COLO829 (cell line): Measurements from ENCODE around the gene SCMH1.
"Not testable (repeated sequence)": the region's sequence is repeated elsewhere in the genome, so short reads cannot be mapped to it uniquely, and the experiment has no call there.

ENCODE experiments used
- DNase-seq: peaks from one replicate; pipeline ENCODE4 v3.0.0; 2012; ENCODE audit warnings: low spot score

The SCMH1 gene

DNA sequence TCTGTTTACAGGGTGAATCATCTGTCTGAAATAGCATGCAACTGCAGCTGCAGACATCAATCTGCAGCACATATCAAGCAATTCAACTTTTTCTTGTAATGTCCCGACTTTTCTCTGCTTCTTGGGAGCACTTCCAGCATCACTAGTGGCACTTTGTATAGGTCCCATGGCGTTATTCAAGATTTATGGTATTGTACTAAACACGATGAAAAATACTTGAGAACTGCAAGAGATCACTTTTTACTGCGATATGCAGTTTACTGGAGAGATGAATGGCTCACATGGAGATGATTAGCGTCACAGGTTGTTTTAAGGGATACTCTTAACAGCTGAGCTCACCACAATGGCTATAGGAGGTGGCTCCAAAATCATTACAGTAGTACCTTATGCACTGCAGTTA, 7.2 kb upstream of the SCMH1 start:
- DNase-seq: no peak

DNA sequence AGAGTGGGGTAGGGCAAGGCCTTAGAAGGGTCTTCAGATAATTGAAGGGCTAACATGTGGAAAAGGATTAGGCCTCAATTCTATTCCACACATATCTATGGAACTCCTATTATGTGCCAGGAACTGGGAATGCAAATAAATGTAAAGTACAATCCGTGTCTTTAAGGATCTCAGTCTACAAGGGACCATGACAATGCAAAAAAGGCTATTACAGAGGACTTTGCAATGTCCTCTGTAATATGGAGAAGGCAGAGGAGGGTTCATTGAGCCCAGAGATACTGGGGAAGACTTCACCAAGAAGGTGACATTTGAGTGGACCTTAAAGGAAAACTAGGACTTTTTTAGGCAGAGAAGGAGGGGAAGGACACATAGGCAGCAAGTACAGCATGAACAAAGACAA, 4.5 kb upstream of the SCMH1 start:
- no peak for DNase-seq

DNA sequence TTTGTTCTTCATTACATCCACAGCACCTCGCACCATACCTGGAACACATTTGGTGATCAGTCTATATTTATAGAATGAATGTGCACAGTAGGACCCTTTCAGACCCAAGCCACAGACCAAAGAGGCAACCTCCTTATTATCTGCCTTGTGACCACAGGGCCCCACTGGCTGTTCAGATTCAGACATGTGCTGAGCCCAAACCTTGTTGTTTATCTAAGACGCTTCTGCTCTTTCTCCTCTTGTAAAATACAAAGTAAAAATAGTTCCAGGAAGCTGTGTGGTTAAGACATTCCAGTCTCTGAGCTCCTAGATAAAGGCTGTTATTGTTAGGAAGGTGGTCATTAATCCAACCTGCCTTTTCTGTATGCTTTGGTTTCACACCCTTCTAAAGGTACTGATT, 3.6 kb upstream of the SCMH1 start:
- no peak for DNase-seq

DNA sequence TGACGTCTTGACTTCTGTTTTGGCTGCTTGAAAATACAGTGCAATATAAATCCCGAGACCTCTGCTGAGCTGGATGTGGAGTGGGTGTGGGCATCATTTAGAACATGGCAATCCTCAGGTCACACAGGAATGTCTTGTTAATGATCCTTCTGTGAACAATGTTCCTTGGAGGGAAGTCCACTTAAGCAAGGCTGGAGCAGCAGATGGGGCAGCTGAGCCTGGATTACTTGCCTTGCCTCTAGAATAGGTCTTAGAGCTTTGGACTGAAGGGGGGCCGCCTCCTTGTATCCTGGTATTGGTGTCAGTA, 926 bp upstream of the SCMH1 start:
- DNase-seq: no peak

DNA sequence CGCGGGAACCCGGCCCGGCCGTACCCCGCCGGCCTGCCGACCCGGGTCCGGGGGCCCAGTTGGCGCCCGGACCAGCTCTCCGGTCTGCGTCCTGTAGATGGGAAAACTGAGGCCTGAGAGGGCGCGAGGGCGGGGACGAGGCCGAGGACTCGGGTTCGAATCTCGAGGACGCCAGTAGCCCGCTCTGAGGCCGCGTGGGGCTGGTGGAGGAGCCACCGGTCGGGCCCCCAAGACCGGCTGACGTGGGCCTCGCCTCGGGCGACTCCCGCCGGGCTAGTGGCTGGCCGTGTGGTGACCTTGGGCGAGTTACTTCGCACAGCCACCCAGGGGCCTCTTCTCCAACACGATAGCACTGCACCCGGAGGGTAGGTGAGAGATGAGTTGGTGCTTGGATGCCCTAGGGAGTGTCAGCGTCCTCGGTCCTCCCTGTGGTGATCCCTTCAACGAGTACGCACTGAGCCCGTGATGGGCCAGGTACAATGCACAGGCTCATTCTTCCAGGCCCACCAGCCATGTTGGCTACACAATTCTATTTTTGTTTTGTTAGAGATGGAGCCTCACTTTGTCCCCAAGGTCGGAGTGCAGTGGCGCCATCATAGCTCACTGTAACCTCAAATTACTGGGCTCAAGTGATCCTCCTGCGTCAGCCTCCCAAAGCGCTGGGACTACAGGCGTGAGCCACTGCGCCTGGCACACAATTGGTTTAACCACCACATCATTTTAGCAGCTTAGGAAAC, 404 bp upstream of the SCMH1 start:
- no peak for DNase-seq

DNA sequence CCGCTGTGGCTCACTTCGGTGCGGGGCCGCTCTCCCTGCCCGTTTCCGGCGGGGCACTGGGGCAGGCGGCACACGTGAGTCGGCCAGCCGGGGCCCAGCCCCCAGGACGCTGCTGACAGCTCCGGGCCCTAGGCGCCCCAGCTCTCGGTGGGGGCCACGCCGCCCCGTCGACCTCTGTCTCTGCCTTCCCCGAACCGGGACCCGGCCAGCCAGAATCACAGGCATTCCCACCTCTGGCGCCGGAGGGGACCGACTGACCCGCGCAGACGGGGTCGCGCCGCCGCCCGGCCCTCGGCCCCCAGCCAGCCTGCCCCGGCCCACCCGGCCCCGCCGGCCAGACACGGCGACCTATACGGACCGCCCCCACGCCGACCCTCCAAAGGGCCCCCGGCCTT, 755 bp downstream of the SCMH1 start:
- no peak for DNase-seq

DNA sequence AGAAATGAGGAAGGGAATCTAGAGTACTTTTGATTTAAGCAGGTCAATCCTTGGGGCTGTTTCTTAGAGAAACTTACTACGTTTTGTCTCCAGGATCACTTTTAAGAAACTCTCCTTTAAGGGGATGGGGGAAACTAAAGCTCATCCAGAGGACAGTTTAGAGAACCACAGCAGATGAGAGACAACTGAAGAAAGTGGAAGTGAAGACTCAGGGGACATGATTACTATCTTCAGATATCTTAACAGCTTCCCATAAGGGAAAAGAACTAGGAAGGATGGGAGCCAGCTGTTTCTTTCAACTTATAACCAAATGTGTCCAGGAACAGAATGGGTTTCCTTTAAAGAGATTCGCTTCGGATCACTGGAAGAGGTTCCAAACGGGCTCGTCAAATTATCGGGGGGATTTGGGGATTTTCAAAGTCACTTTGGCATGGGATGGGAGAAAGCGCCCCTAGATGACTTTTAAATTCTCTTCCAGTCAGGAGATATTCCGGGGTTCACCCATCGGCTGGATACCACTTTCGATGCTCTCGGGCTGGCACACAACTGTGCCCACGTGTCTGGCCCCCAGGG, 1.2 kb downstream of the SCMH1 start:
- no peak for DNase-seq

DNA sequence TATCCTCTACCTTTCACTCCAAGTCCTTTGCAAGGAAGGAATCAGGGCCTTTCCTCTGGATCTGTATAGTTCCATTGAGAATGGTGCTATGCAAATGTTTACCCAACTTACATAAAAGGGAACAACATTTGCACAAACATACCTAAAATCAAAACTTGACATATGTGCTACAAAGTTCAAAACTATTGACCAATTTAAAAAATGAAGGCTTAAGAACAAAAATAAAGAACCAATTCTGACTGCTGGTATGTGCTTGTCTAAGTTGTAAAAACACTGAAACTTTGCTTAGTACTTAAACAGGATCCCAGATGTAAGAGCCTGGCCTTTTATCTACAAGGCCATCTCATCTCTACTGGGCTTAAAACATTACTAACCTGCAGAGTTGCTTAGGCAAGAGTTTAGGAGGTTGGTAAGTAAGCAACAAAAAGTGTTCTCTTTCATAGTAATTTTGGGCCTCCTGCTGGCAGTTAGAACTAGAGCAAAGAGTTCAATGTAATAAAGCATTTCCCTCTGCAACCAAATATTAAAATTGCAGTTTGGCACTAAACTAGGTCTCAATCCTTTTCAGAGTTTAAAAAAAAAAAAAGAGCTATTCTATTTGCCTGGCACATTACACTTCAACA, 2.0 kb downstream of the SCMH1 start:
- no peak for DNase-seq

DNA sequence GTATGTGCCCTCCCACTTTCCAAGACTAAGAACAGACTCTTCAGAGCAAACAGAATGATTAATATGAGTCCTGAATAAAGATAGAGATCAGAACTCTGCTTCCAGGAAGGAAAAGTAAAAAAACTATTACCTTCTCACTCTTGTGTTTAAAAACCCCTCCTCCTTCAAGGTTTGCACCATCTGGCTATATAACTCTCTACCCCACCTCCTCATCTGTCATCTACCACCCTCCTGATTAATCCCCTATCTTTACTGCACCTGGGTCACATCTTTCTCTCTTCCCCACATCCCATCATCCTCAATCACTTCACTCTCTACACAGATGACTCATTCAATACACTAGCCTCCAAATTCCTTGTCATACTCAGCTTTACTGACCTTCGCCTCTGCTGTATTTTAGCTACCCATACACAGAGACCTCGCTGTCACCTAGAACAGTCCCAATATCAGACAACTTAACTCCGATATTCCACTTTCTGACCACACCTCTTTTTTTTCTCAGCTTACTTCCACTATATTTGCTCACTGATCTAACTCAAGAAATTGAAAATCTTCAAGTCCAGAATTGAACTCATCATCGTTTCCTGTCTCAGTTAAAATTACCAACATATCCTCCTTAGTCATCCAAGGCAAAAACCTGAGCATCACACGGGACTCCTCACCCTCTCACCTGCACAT, 3.7 kb downstream of the SCMH1 start:
- no peak for DNase-seq

DNA sequence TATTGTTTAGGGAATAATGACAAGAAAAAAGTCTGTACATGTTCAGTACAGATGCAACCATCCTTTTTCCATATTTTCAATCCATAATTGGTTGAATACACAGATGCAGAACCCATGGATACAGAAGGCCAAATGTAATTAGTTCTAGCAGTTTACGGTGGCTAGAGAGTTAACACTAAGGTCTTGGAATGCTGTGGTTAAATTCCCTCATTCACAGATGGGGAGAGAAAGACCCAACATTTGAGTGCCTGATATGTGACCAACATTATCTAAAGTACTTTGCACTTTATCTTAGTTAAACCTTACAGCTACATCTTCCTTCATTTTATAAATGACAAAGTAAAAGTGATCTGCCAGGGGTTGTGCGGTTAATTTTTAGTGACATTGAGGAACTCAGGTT, 5.3 kb downstream of the SCMH1 start:
- no peak for DNase-seq

DNA sequence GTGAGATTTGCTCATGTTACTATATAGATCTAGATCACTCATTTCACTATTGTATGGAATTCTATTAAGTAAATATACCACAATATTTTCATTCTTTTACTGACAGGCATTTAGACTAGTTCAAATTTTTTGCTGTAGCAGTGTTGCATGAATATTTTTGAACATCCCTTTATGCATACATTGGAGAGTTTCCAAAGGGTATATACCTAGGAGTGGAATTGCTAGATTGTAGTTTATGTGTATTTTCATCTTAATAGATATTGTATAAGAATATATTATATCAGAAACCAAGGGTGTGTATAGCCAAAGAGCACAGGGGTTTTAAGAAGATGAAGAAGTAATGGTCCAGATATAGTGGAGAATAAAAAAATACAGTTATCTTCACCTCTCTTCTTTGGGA, 6.2 kb downstream of the SCMH1 start:
- no peak for DNase-seq

DNA sequence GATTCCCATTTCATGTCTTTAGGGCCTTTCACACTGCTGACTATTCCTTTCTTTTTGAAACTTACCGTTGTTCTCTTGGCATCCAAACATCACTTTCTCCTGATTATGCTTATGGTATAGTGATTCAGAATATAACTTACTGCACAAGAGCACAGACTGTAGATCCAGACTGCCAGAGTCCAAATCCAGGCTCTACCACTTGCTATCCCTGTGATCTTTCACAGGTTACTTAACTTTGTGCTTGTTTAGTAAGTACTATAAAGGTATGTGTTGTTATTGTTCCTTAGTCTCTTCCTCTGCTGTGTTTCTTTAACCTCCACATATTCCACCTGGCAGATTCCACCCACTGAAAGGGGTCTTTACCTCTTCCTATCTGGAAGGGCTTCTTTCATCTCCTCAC, 8.4 kb downstream of the SCMH1 start:
- no peak for DNase-seq

DNA sequence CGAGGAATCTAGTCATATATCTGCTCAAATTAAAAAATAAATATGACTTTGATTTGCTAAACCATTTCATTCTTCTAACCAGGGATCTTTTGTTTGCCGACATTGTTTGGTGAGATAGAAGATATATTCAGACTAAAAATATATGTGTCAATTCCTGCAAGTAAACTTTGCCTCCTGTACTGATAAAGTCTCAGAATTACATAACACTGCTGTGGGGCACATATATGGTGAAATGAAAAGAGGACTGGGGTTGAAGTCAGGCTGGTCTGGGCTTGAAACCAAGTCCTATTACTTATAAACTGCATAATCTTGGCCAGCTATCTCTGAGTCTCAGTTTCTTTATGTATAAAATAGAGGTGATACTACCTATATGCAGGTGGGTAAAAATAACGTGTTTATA, 9.8 kb downstream of the SCMH1 start:
- no peak for DNase-seq

DNA sequence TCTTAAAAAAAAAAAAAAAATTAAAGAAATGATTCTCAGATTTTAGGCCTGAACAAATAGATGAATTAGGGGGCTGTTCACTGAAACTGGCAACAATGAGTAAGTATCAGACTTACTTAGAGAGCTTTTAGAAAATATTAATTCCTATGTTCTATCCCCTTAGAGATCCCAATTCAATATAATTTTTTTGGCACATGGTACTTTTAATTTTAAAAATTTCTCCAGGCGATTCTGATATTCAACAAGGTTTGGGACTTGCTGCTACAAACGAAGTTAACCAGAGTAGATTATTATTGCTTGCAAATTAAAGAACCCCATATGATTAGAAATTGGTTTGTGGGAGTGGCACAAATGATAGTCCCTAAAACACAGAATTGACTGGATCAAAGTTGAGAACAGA, 11.4 kb downstream of the SCMH1 start:
- no peak for DNase-seq

DNA sequence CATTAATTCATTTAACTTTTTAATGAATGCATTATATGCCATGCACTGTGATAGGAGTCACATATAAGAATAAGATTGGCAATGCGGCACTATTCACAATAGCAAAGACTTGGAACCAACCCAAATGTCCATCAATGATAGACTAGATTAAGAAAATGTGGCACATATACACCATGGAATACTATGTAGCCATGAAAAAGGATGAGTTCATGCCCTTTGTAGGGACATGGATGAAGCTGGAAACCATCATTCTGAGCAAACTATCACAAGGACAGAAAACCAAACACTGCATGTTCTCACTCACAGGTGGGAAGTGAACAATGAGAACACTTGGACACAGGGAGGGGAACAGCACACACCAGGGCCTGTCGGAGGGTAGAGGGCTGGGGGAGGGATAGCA, 12.9 kb downstream of the SCMH1 start:
- DNase-seq: not testable (repeated sequence)

DNA sequence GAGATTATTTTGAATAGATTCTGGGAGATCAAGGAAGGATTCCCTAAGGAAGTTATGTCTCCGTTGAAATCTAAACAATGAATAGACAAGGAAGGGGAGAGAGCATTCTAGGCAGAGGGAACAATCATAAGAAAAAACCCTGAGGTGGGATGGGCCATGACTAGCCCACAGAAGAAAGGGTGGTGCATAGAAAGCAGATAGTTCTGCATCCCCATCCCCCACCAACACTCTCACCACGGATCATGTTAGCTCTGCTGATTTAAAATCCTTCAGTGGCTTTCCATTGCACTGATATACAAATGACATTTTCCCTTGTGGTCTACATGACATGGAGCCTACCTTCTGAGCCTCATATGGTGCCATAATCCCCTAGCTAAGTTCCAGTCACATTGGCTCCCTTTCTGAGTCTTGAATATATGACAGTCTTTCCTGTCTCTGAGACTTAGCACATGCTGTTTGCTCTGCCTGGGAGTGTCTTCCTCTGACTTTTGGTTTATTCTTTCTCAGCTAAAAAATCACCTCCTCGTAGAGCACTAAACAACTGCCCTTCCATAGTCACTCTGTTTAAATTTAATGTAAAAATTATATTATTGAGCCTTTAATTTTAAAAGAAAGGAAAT, 15.2 kb downstream of the SCMH1 start:
- DNase-seq: no peak

DNA sequence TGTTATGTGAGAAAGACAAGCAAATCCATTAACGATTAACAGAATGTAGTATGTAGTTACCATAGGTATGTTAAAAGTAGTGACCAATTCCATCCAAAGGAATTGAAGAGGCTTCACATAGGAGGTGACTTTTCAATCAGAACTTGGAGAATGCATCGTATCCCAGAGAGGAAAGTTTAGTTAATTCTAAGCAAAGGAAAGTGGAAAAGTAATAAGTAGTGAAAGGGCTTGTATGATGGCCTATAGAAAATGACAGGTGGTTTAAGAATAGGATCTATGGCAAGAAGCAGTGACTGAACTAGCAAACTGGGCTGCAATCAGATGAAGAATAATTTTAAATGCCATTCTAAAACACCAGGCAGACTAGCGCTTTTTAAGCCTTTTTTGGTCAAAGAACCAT, 16.6 kb downstream of the SCMH1 start:
- no peak for DNase-seq

DNA sequence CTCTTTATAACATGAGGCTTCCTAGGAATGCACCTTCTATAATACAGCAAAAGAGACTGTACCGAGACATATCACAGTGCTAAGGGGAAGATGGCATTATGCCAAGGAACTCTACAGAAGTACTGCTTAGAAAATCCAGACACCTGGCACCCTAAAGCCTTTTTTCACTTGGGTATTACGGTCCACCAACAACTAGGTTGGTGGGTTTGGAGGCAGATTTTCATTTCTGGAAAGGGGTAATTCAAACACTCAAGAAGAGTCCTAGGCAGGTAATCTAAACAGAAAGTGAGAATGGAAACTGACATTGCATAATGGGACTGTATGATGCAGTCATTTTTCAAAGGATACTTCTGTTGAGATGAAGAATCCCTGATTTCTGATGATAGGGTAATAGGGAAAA, 19.6 kb downstream of the SCMH1 start:
- no peak for DNase-seq

DNA sequence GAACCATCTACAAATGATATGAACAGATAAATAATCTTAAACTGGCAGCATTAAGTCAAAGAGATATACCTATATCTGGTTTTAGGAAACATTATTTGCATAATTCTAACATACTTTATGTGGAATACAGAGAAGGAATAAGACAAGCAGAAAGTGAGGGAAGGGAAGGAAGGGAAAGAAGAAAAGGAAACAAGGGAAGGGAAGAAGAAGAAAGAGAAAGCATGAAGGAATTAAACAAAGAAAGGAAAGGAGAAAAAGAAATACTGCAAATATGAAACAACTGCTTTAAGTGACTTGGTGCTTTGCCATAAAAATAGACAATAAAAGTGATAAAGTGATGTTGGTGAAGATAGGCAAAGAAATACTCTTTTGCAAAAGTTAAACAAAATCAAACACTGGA, 20.1 kb downstream of the SCMH1 start:
- no peak for DNase-seq

DNA sequence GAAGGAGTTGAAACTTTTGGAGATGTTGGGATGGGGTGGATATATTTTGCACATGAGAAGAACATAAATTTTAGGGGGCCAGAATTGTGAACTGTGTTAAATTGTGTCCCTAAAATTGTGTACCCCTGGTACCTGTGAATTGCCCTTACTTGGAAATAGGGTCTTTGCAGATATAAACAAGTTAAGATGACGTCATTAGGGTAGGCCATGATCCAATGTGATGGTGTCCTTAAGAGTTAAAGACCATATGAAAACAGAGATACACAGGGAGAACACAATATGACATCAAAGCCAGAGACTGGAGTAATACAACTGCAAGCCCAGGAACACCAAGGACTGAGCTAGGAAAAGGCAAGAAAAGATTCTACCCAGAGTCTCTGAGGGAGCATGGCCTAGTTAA, 24.0 kb downstream of the SCMH1 start:
- no peak for DNase-seq

DNA sequence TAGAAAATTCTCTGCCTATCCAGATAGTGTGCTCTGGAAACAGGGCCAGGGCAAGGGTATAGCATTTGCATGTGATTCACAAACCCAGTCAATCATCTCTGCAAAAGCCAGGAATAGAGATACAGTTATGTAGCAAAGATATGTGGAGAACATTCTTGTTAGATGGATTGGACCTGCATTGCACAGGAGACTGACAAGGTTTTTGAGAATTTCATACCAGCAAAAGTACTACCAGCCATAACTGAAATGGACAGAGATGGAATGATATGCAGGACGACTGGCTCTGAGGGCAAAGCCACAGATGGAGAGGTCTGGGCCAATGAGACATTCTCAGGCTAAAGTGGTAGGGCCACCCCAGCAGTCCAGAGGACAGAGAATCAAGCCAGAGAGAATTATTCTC, 24.7 kb downstream of the SCMH1 start:
- no peak for DNase-seq

DNA sequence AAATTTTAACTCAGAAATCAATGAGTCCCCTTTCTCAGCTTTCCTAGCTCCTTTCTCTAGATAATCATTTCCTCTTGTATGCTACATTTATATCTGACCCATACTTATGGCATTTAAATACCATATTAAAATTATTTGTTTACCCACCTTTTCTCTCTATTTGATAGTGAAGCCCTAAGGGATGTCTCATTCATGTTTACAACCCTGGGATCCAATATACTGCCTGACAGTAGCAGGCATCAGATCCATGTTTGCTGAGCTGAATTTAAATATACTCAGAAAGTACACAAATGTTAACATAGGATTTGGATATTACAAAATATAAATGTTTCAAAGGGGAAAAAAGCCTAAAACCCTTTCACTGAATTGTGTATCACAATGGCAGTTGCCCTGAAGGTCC, 26.5 kb downstream of the SCMH1 start:
- DNase-seq: no peak

DNA sequence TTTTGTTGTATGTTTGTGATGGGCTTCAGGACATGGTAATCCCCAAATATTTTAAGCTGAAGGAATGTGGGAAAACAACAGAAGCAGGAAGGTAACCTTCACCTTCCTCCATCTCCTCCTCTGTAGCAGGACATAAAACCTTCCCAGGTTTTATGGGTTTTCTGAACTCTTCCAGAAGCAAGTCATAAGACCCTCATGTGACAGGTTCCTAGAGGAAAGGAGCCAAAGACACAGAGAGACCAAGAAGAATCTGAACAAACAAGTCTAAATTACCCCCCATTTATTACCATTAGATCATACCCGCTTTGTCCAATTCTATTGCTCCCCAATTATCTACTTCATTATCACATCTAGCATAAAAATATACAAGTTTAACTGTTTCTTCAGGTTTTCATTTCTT, 28.8 kb downstream of the SCMH1 start:
- DNase-seq: no peak
